A549 (cell line): ENCODE results near the gene CTNNA1. TPM values are rescaled to one million over a fixed set of nuclear protein-coding genes. Genes with fewer than 3 reads are reported as not detected.

Experiments used
- ATAC-seq, 2 experiments: fragments of 200-7000 bp in 1 of 2; fragments of >200 bp in 1 of 2; cut with Nextera tagmentation in 1 of 2; cut with Tn5 transposase in 1 of 2; 3 replicates each; pipeline versions ENCODE4 v1.8.0 to v1.9.1; 2018 to 2020; ENCODE audit warnings: mild to moderate bottlenecking in 1 of 2, moderate library complexity in 1 of 2
- CTCF ChIA-PET: fragments of 300-600 bp; sonication (Branson Sonifier 250); formaldehyde crosslinking; extraction: SDS; loops from one replicate; lab custom pipeline; 2021; ENCODE audit warnings: antibody characterized with exemption, inconsistent platforms; lab: Yijun Ruan, JAX
- POLR2A ChIA-PET: fragments of 350-600 bp; formaldehyde crosslinking; extraction: SDS; loops from one replicate; lab custom pipeline; 2021; ENCODE audit warnings: antibody characterized with exemption, inconsistent platforms; lab: Yijun Ruan, JAX
- DNase-seq, 2 experiments: peaks; one replicate each; pipeline versions ENCODE4 v3.0.0 to v3.0.0-alpha.2; 2011 to 2016; ENCODE audit warnings: low read depth in 1 of 2, low spot score in 1 of 2
- FAIRE-seq: peaks from 2 replicates; lab custom pipeline; 2011; peaks lifted over from hg19 to GRCh38; lab: Jason Lieb, UNC
- H3K27ac ChIP-seq, 2 experiments: fragments of >200 bp; sonication (Bioruptor Twin); formaldehyde crosslinking; 3 replicates each; pipeline ENCODE4 v1.5.1; 2016 to 2017
- H3K4me1 ChIP-seq: fragments of >200 bp; sonication (Bioruptor Twin); formaldehyde crosslinking; 3 replicates; pipeline ENCODE4 v1.6.1; 2016
- H3K4me2 ChIP-seq: fragments of >200 bp; sonication (Bioruptor Twin); formaldehyde crosslinking; 3 replicates; pipeline ENCODE4 v1.6.1; 2016
- H3K4me3 ChIP-seq: fragments of >200 bp; sonication (Bioruptor Twin); formaldehyde crosslinking; 3 replicates; pipeline ENCODE4 v1.5.1; 2016
- H3K9me3 ChIP-seq: fragments of >200 bp; sonication (Bioruptor Twin); formaldehyde crosslinking; 3 replicates; pipeline ENCODE4 v1.6.1; 2016
- BCL3 ChIP-seq: fragments of >200 bp; sonication (Bioruptor Twin); formaldehyde crosslinking; IDR thresholded peaks from 3 replicates; pipeline ENCODE4 v1.6.1; 2016
- CBX2 ChIP-seq: fragments of 200-600 bp; sonication (generic); IDR thresholded peaks from 2 replicates; pipeline ENCODE4 v1.6.1; 2016; ENCODE audit warnings: low read depth, mild to moderate bottlenecking, borderline replicate concordance
- CEBPB ChIP-seq, 2 experiments: fragments of >200 bp in 1 of 2; sonication (Bioruptor Twin) in 1 of 2; formaldehyde crosslinking in 1 of 2; IDR thresholded peaks; 2 replicates each; pipeline ENCODE4 v1.6.1; 2012 to 2016
- EHF ChIP-seq: fragments of 250-450 bp; sonication (Bioruptor Pico); IDR thresholded peaks from 2 replicates; pipeline ENCODE4 v1.5.0; 2020; ENCODE audit warnings: mild to moderate bottlenecking
- EHMT2 ChIP-seq: fragments of 200-600 bp; sonication (generic); IDR thresholded peaks from 2 replicates; pipeline ENCODE4 v1.6.1; 2016; ENCODE audit warnings: antibody characterized with exemption, low read depth, mild to moderate bottlenecking, moderate library complexity
- EP300 ChIP-seq, 2 experiments: fragments of >200 bp; sonication (Bioruptor Twin); formaldehyde crosslinking; IDR thresholded peaks; 2 replicates in 1 of 2; 3 replicates in 1 of 2; pipeline ENCODE4 v1.6.1; 2016 to 2017
- FOSB ChIP-seq: fragments of 250-450 bp; sonication (Bioruptor Pico); IDR thresholded peaks from 2 replicates; pipeline ENCODE4 v1.5.0; 2020; ENCODE audit warnings: mild to moderate bottlenecking, moderate library complexity
- FOXS1 ChIP-seq: fragments of 250-450 bp; sonication (Bioruptor Pico); IDR thresholded peaks from 2 replicates; pipeline ENCODE4 v1.5.0; 2020; ENCODE audit warnings: mild to moderate bottlenecking, moderate library complexity
- HOXA7 ChIP-seq: fragments of 250-450 bp; sonication (Bioruptor Pico); IDR thresholded peaks from 2 replicates; pipeline ENCODE4 v1.5.0; 2020; ENCODE audit warnings: mild to moderate bottlenecking, moderate library complexity
- JUN ChIP-seq, 2 experiments: fragments of >200 bp; sonication (Bioruptor Twin); formaldehyde crosslinking; IDR thresholded peaks; 2 replicates in 1 of 2; 3 replicates in 1 of 2; pipeline ENCODE4 v1.6.1; 2016 to 2017
- JUNB ChIP-seq: fragments of >200 bp; sonication (Bioruptor Twin); formaldehyde crosslinking; IDR thresholded peaks from 2 replicates; pipeline ENCODE4 v1.6.1; 2016
- MAFK ChIP-seq: fragments of 450-650 bp; IDR thresholded peaks from 2 replicates; pipeline ENCODE4 v1.6.1; 2014; ENCODE audit not compliant: partially characterized antibody
- MAZ ChIP-seq: fragments of 150-350 bp; IDR thresholded peaks from 2 replicates; pipeline ENCODE4 v1.6.1; 2014; ENCODE audit warnings: antibody characterized with exemption, low read depth, low read length, borderline replicate concordance
- NFE2L2 ChIP-seq: fragments of 150-350 bp; conservative IDR thresholded peaks from 2 replicates; pipeline ENCODE4 v1.6.1; 2014; ENCODE audit warnings: low read length
- NR3C1 ChIP-seq: fragments of >200 bp; sonication (Bioruptor Twin); formaldehyde crosslinking; IDR thresholded peaks from 3 replicates; pipeline ENCODE4 v1.6.1; 2017
- PHF8 ChIP-seq: fragments of 200-600 bp; sonication (generic); IDR thresholded peaks from 2 replicates; pipeline ENCODE4 v1.6.1; 2016; ENCODE audit warnings: low read depth, mild to moderate bottlenecking, antibody characterized with exemption, moderate library complexity, borderline replicate concordance
- RAD21 ChIP-seq, 2 experiments: fragments of >200 bp in 1 of 2; sonication (Bioruptor Twin) in 1 of 2; formaldehyde crosslinking in 1 of 2; IDR thresholded peaks in 1 of 2; conservative IDR thresholded peaks in 1 of 2; 2 replicates in 1 of 2; 3 replicates in 1 of 2; pipeline ENCODE4 v1.6.1; 2012 to 2018; ENCODE audit warnings: inconsistent platforms in 1 of 2
- RCOR1 ChIP-seq: fragments of 150-350 bp; IDR thresholded peaks from 2 replicates; pipeline ENCODE4 v1.6.1; 2014; ENCODE audit warnings: antibody characterized with exemption, low read length, low read depth
- REST ChIP-seq: fragments of 200-600 bp; sonication (generic); IDR thresholded peaks from 2 replicates; pipeline ENCODE4 v1.6.1; 2016; ENCODE audit warnings: antibody characterized with exemption, mild to moderate bottlenecking, moderate library complexity
- RFX5 ChIP-seq: fragments of 450-650 bp; IDR thresholded peaks from 2 replicates; pipeline ENCODE4 v1.7.1; 2014; ENCODE audit warnings: antibody characterized with exemption, mild to moderate bottlenecking, moderate library complexity
- RNF2 ChIP-seq: fragments of 200-600 bp; sonication (generic); IDR thresholded peaks from 2 replicates; pipeline ENCODE4 v1.6.1; 2016; ENCODE audit warnings: low read depth, mild to moderate bottlenecking, antibody characterized with exemption, moderate library complexity, borderline replicate concordance
- TP53 ChIP-seq: fragments of 250-450 bp; sonication (Bioruptor Pico); IDR thresholded peaks from 2 replicates; pipeline ENCODE4 v1.5.0; 2021; ENCODE audit warnings: mild to moderate bottlenecking, moderate library complexity
- ZC3H11A ChIP-seq: fragments of 450-650 bp; IDR thresholded peaks from 2 replicates; pipeline ENCODE4 v1.6.1; 2014; ENCODE audit warnings: antibody characterized with exemption, mild to moderate bottlenecking
- WGBS: methylation state at CpG from one replicate; pipeline ENCODE4 v1.1.6; 2017; ENCODE audit errors: missing lambda C conversion rate; 5-methylcytosine and 5-hydroxymethylcytosine counted together
- polyA plus RNA-seq, 4 experiments: library from polyadenylated mRNA; depleted of rRNA in 3 of 4; stranded (reverse); fragments of >200 nt; fragmentation: RNase III in 1 of 4; extraction: RNeasy Plus Mini Kit Qiagen cat#74134 plus additional on column Dnase treatment in 1 of 4; gene quantifications; 2 replicates in 3 of 4; 3 replicates in 1 of 4; pipeline ENCODE4 v1.2.3, GENCODE V29; 2011 to 2017
- TF ChIP-seq, protein P1 (sequence below): IDR thresholded peaks from 2 replicates; pipeline ENCODE4 v1.6.1; 2012
- TF ChIP-seq, protein P2 (sequence below): fragments of 450-650 bp; IDR thresholded peaks from 2 replicates; pipeline ENCODE4 v1.6.1; 2014; ENCODE audit warnings: antibody characterized with exemption

Gene CTNNA1
- polyA plus RNA-seq, 2 of the 4 experiments (the other 2 are of a cell fraction) = 154 to 184 TPM

DNA sequence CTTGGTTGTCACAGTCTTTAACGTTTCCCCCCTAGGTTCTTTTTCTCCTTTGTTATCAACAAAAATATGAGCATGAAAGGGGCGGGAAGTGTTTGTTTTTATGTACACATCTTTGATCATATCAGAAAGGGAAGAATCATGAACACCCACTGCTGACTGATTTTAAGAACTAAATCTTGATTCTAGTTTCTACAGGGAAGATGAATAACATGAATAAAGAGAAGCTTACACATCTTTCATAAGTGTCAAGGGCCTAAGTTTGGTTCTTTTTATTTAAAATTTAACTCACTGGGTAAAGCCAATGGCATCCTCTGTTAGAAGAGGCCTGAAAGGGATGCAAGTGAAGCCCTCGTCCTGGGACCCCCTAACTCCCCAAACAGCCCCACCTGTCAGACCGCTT lies 14.8 kb upstream of the CTNNA1 start:
- DNase-seq (no peak), FAIRE-seq (no peak), ATAC-seq (no peak)
- ChIA-PET CTCF (no interaction called here), POLR2A (no interaction called here)
- WGBS = 55% methylated on average over 4 of the region's 4 CpGs
- TF ChIP-seq, protein P1, sequence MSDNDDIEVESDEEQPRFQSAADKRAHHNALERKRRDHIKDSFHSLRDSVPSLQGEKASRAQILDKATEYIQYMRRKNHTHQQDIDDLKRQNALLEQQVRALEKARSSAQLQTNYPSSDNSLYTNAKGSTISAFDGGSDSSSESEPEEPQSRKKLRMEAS = no peak
- TF ChIP-seq TP53 (CRISPR knock-in tag) (no peak), FOXS1 (no peak), FOSB (CRISPR knock-in tag) (no peak), EHMT2 (no peak), RNF2 (no peak), EP300 (IDR thresholded peaks at IDR 0.05) (no peak)
- Histone ChIP-seq H3K27ac (no peak overlapping the region), H3K4me1 (0 out of 3 replicates have a peak, but pooled peaks cover 7% of the 10 kb centered on the region), H3K4me3 (no peak overlapping the region), H3K4me2 (no peak overlapping the region), H3K9me3 (no peaks in the 10 kb centered on the region)

DNA sequence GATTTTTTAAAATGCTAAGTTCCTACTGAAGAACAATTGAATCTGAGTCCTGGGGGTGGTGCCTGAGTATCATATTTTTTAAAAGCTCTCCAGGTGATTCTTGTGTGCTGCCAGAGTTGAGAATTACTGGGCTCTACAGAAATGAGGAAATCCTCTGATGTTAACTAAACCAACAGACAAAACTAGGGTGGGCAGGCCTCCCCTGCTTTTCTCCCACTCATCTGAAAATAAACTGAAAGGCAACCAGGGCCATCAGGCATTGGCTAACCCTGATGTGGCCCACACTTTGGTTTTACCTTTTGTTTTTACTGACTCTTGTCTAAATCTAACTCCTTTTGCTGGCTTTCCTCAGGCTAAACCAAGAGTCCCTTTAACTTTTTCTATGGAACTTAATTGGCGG lies 13.3 kb upstream of the CTNNA1 start:
- 86% methylated on average over 1 of the region's 1 CpG for whole genome bisulfite sequencing
- H3K9me3 ChIP-seq = no peaks in the 10 kb centered on the region

GRCh38 chr5:138743484-138743883 lies 9.7 kb upstream of the CTNNA1 start:
- ATAC-seq (peak; percentile 56 to 58; a peak in 4 of 6 replicates), FAIRE-seq (no peak), DNase-seq (no peak)
- CTCF ChIA-PET = no interaction called here
- peaks cover 4% of the 10 kb centered on the region for H3K4me1 ChIP-seq
- H3K4me3 ChIP-seq = no peak overlapping the region
- no peak overlapping the region for H3K4me2 ChIP-seq
- no peaks in the 10 kb centered on the region for H3K9me3 ChIP-seq
- H3K27ac ChIP-seq = no peak overlapping the region
- POLR2A ChIA-PET = no interaction called here
- TF ChIP-seq NR3C1 = no peak
- TF ChIP-seq MAZ = no peak
- TF ChIP-seq ZC3H11A = no peak
- no peak for TF ChIP-seq PHF8
- no peak for TF ChIP-seq HOXA7 (CRISPR knock-in tag)
- TF ChIP-seq JUN (IDR thresholded peaks at IDR 0.05) = no peak
- TF ChIP-seq CEBPB (IDR thresholded peaks at IDR 0.05) = no peak
- no peak for TF ChIP-seq EHF (CRISPR knock-in tag)
- no peak for TF ChIP-seq RFX5
- WGBS = 77% methylated on average over 4 of the region's 4 CpGs

More for the DNA sequence above, 13.3 kb upstream of the CTNNA1 start:
- POLR2A ChIA-PET = no interaction called here
- FAIRE-seq = no peak
- CTCF ChIA-PET = no interaction called here
- Histone ChIP-seq H3K4me1 (0 out of 3 replicates have a peak, but pooled peaks cover 7% of the 10 kb centered on the region), H3K4me2 (no peak overlapping the region), H3K27ac (no peak overlapping the region), H3K4me3 (no peak overlapping the region)
- no peak for TF ChIP-seq BCL3
- TF ChIP-seq NFE2L2 = no peak
- no peak for TF ChIP-seq JUNB
- no peak for TF ChIP-seq RAD21 (conservative IDR thresholded peaks at IDR 0.05 in 1 of 2, IDR thresholded peaks at IDR 0.05 in 1 of 2)
- DNase-seq = no peak
- ATAC-seq = no peak

- no peak for ATAC-seq
- Histone ChIP-seq H3K27ac (no peak overlapping the region), H3K4me1 (peaks cover 10% of the 10 kb centered on the region), H3K4me2 (no peak overlapping the region)
- POLR2A ChIA-PET = no interaction called here
- no peak for TF ChIP-seq MAZ
- no peak for TF ChIP-seq CBX2
- no peak for TF ChIP-seq RNF2
- TF ChIP-seq EP300 (IDR thresholded peaks at IDR 0.05) = no peak
- TF ChIP-seq REST = no peak
- TF ChIP-seq, protein P2, sequence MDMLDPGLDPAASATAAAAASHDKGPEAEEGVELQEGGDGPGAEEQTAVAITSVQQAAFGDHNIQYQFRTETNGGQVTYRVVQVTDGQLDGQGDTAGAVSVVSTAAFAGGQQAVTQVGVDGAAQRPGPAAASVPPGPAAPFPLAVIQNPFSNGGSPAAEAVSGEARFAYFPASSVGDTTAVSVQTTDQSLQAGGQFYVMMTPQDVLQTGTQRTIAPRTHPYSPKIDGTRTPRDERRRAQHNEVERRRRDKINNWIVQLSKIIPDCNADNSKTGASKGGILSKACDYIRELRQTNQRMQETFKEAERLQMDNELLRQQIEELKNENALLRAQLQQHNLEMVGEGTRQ = no peak
- TF ChIP-seq MAFK = no peak
- TF ChIP-seq TP53 (CRISPR knock-in tag) = no peak
- TF ChIP-seq RCOR1 = no peak
- TF ChIP-seq, all 56 proteins: peak for 0
- 85% methylated on average over 6 of the region's 6 CpGs for WGBS
- FAIRE-seq (no peak), DNase-seq (no peak)
- no peaks in the 10 kb centered on the region for H3K9me3 ChIP-seq
- CTCF ChIA-PET = no interaction called here
- H3K4me3 ChIP-seq = no peak overlapping the region
Observed at GRCh38 chr5:138745268-138745667, 8.0 kb upstream of the CTNNA1 start.
